Right lobe of liver (tissue), 4 donors: ENCODE results near the gene SCN4B.

Source experiments
- CTCF ChIP-seq, 4 donors: fragments of 200-600 bp in 3 of 4; fragments of 450-650 bp in 1 of 4; IDR thresholded peaks; one replicate each; pipeline versions ENCODE4 v1.5.1 to v1.8.0; 2016 to 2022; ENCODE audit warnings: antibody characterized with exemption in 4 of 4, mild to moderate bottlenecking in 2 of 4
- POLR2A ChIP-seq: fragments of 450-650 bp; IDR thresholded peaks from one replicate; pipeline ENCODE4 v1.6.1; 2017; ENCODE audit warnings: antibody characterized with exemption, mild to moderate bottlenecking
- donor health status: DM: no; HTN: no; CAD: no.
- donor health status: DM: no; HTN: no; CAD: no.
- donor health status: DM: no; HTN: yes; CAD: no.

GRCh38 chr11:118194835-118195627 is 42.4 kb upstream of the SCN4B start:
- TF ChIP-seq CTCF (IDR thresholded peaks at IDR 0.05) (no peak), POLR2A (peak; percentile 86)
